AG09309 (cell line): ENCODE measurements around the gene PLEKHM1.

ENCODE experiments used
- DNase-seq: peaks from one replicate; pipeline ENCODE4 v3.0.0-alpha.2; 2010; ENCODE audit warnings: low read depth
- H3K4me3 ChIP-seq: 2 replicates; pipeline ENCODE4 v1.5.1; 2011; ENCODE audit warnings: mild to moderate bottlenecking, low read depth, low read length, moderate library complexity; ENCODE audit not compliant: control insufficient read depth
- CTCF ChIP-seq: IDR thresholded peaks from 2 replicates; pipeline ENCODE4 v1.5.1; 2011; ENCODE audit warnings: mild to moderate bottlenecking, low read depth, low read length, inconsistent platforms; ENCODE audit not compliant: insufficient read depth, control insufficient read depth; ENCODE audit errors: missing control alignments

PLEKHM1 gene

GRCh38 chr17:45389354-45389753 lies 101.2 kb downstream of the PLEKHM1 start:
- TF ChIP-seq CTCF: no peak
- H3K4me3 ChIP-seq: no peak overlapping the region
- no peak for DNase-seq

GRCh38 chr17:45388604-45389325 lies 101.8 kb downstream of the PLEKHM1 start:
- no peak for TF ChIP-seq CTCF
- H3K4me3 ChIP-seq: no peak overlapping the region
- DNase-seq: no peak

- H3K4me3 ChIP-seq: no peak overlapping the region
- no peak for TF ChIP-seq CTCF
- no peak for DNase-seq
Measured at GRCh38 chr17:45387739-45388138, 102.8 kb downstream of the PLEKHM1 start.

GRCh38 chr17:45386178-45386577 lies 104.3 kb downstream of the PLEKHM1 start:
- no peak for TF ChIP-seq CTCF
- no peak overlapping the region for H3K4me3 ChIP-seq
- no peak for DNase-seq
